Vagina (tissue), 2 donors: Measurements from ENCODE around the gene STXBP1.

Experiments
- CTCF ChIP-seq, 3 experiments: fragments of 450-650 bp in 2 of 3; fragments of 200-600 bp in 1 of 3; sonication (generic) in 1 of 3; IDR thresholded peaks; one replicate each; pipeline ENCODE4 v1.5.1; 2017 to 2019; ENCODE audit warnings: antibody characterized with exemption in 3 of 3, mild to moderate bottlenecking in 2 of 3, moderate library complexity in 2 of 3
- POLR2A ChIP-seq, 2 donors: fragments of 450-650 bp; IDR thresholded peaks; one replicate each; pipeline ENCODE4 v1.6.1; 2017; ENCODE audit warnings: antibody characterized with exemption in 2 of 2, mild to moderate bottlenecking in 2 of 2, moderate library complexity in 2 of 2
- POLR2AphosphoS5 ChIP-seq, 2 donors: sonication (generic); formaldehyde crosslinking; IDR thresholded peaks; one replicate each; pipeline ENCODE4 v1.9.0; 2017; ENCODE audit warnings: antibody characterized with exemption in 2 of 2, mild to moderate bottlenecking in 2 of 2, low read depth in 1 of 2; ENCODE audit not compliant: insufficient read depth in 1 of 2

- no peak for TF ChIP-seq CTCF (IDR thresholded peaks at IDR 0.05)
- TF ChIP-seq POLR2A (IDR thresholded peaks at IDR 0.05): no peak
- TF ChIP-seq POLR2AphosphoS5 (IDR thresholded peaks at IDR 0.05; ENCODE audit: insufficient read depth in 1 of 2, low read depth in 1 of 2): no peak
Measured at GRCh38 chr9:127730799-127731410, 118.8 kb downstream of the STXBP1 start.
